A549 (cell line): ENCODE measurements around the gene LRRC2. TPM values are rescaled to one million over a fixed set of nuclear protein-coding genes. Genes with fewer than 3 reads are reported as not detected.

Source experiments
- ATAC-seq, 2 experiments: fragments of 200-7000 bp in 1 of 2; fragments of >200 bp in 1 of 2; cut with Nextera tagmentation in 1 of 2; cut with Tn5 transposase in 1 of 2; 3 replicates each; pipeline versions ENCODE4 v1.8.0 to v1.9.1; 2018 to 2020; ENCODE audit warnings: mild to moderate bottlenecking in 1 of 2, moderate library complexity in 1 of 2
- CTCF ChIA-PET: fragments of 300-600 bp; sonication (Branson Sonifier 250); formaldehyde crosslinking; extraction: SDS; loops from one replicate; lab custom pipeline; 2021; ENCODE audit warnings: antibody characterized with exemption, inconsistent platforms; lab: Yijun Ruan, JAX
- POLR2A ChIA-PET: fragments of 350-600 bp; formaldehyde crosslinking; extraction: SDS; loops from one replicate; lab custom pipeline; 2021; ENCODE audit warnings: antibody characterized with exemption, inconsistent platforms; lab: Yijun Ruan, JAX
- DNase-seq, 2 experiments: peaks; one replicate each; pipeline versions ENCODE4 v3.0.0 to v3.0.0-alpha.2; 2011 to 2016; ENCODE audit warnings: low read depth in 1 of 2, low spot score in 1 of 2
- FAIRE-seq: peaks from 2 replicates; lab custom pipeline; 2011; peaks lifted over from hg19 to GRCh38; lab: Jason Lieb, UNC
- H3K27ac ChIP-seq, 2 experiments: fragments of >200 bp; sonication (Bioruptor Twin); formaldehyde crosslinking; 3 replicates each; pipeline ENCODE4 v1.5.1; 2016 to 2017
- H3K4me1 ChIP-seq: fragments of >200 bp; sonication (Bioruptor Twin); formaldehyde crosslinking; 3 replicates; pipeline ENCODE4 v1.6.1; 2016
- H3K4me2 ChIP-seq: fragments of >200 bp; sonication (Bioruptor Twin); formaldehyde crosslinking; 3 replicates; pipeline ENCODE4 v1.6.1; 2016
- H3K4me3 ChIP-seq: fragments of >200 bp; sonication (Bioruptor Twin); formaldehyde crosslinking; 3 replicates; pipeline ENCODE4 v1.5.1; 2016
- H3K9me3 ChIP-seq: fragments of >200 bp; sonication (Bioruptor Twin); formaldehyde crosslinking; 3 replicates; pipeline ENCODE4 v1.6.1; 2016
- CBX2 ChIP-seq: fragments of 200-600 bp; sonication (generic); IDR thresholded peaks from 2 replicates; pipeline ENCODE4 v1.6.1; 2016; ENCODE audit warnings: low read depth, mild to moderate bottlenecking, borderline replicate concordance
- CTCF ChIP-seq: fragments of >200 bp; sonication (Bioruptor Twin); formaldehyde crosslinking; IDR thresholded peaks from 3 replicates; pipeline ENCODE4 v1.5.1; 2016
- EP300 ChIP-seq, 2 experiments: fragments of >200 bp; sonication (Bioruptor Twin); formaldehyde crosslinking; IDR thresholded peaks; 2 replicates in 1 of 2; 3 replicates in 1 of 2; pipeline ENCODE4 v1.6.1; 2016 to 2017
- FOSB ChIP-seq: fragments of 250-450 bp; sonication (Bioruptor Pico); IDR thresholded peaks from 2 replicates; pipeline ENCODE4 v1.5.0; 2020; ENCODE audit warnings: mild to moderate bottlenecking, moderate library complexity
- FOSL2 ChIP-seq, 2 experiments: fragments of 450-650 bp in 1 of 2; fragments of >200 bp in 1 of 2; sonication (Bioruptor Twin) in 1 of 2; formaldehyde crosslinking; IDR thresholded peaks; 2 replicates each; pipeline versions ENCODE4 v1.5.0 to v1.6.1; 2016 to 2020; ENCODE audit warnings: mild to moderate bottlenecking in 1 of 2, moderate library complexity in 1 of 2
- FOXS1 ChIP-seq: fragments of 250-450 bp; sonication (Bioruptor Pico); IDR thresholded peaks from 2 replicates; pipeline ENCODE4 v1.5.0; 2020; ENCODE audit warnings: mild to moderate bottlenecking, moderate library complexity
- HEYL ChIP-seq: fragments of 250-450 bp; sonication (Bioruptor Pico); IDR thresholded peaks from 2 replicates; pipeline ENCODE4 v1.8.0; 2021; ENCODE audit warnings: mild to moderate bottlenecking, moderate library complexity
- JUN ChIP-seq, 2 experiments: fragments of >200 bp; sonication (Bioruptor Twin); formaldehyde crosslinking; IDR thresholded peaks; 2 replicates in 1 of 2; 3 replicates in 1 of 2; pipeline ENCODE4 v1.6.1; 2016 to 2017
- KDM5A ChIP-seq: fragments of 200-600 bp; sonication (generic); IDR thresholded peaks from 2 replicates; pipeline ENCODE4 v1.6.1; 2016; ENCODE audit warnings: antibody characterized with exemption, mild to moderate bottlenecking
- PHF8 ChIP-seq: fragments of 200-600 bp; sonication (generic); IDR thresholded peaks from 2 replicates; pipeline ENCODE4 v1.6.1; 2016; ENCODE audit warnings: low read depth, mild to moderate bottlenecking, antibody characterized with exemption, moderate library complexity, borderline replicate concordance
- RARB ChIP-seq: fragments of 250-450 bp; sonication (Bioruptor Pico); IDR thresholded peaks from 2 replicates; pipeline ENCODE4 v1.8.0; 2021; ENCODE audit warnings: mild to moderate bottlenecking, moderate library complexity
- RCOR1 ChIP-seq: fragments of 150-350 bp; IDR thresholded peaks from 2 replicates; pipeline ENCODE4 v1.6.1; 2014; ENCODE audit warnings: antibody characterized with exemption, low read length, low read depth
- RFX5 ChIP-seq: fragments of 450-650 bp; IDR thresholded peaks from 2 replicates; pipeline ENCODE4 v1.7.1; 2014; ENCODE audit warnings: antibody characterized with exemption, mild to moderate bottlenecking, moderate library complexity
- SREBF2 ChIP-seq: fragments of 450-650 bp; IDR thresholded peaks from 2 replicates; pipeline ENCODE4 v1.6.1; 2014; ENCODE audit warnings: mild to moderate bottlenecking, moderate library complexity
- TP53 ChIP-seq: fragments of 250-450 bp; sonication (Bioruptor Pico); IDR thresholded peaks from 2 replicates; pipeline ENCODE4 v1.5.0; 2021; ENCODE audit warnings: mild to moderate bottlenecking, moderate library complexity
- ZFP36 ChIP-seq: fragments of 450-650 bp; IDR thresholded peaks from 2 replicates; pipeline ENCODE4 v1.6.1; 2014; ENCODE audit warnings: borderline replicate concordance; ENCODE audit not compliant: partially characterized antibody
- WGBS: methylation state at CpG from one replicate; pipeline ENCODE4 v1.1.6; 2017; ENCODE audit errors: missing lambda C conversion rate; 5-methylcytosine and 5-hydroxymethylcytosine counted together
- polyA plus RNA-seq, 4 experiments: library from polyadenylated mRNA; depleted of rRNA in 3 of 4; stranded (reverse); fragments of >200 nt; fragmentation: RNase III in 1 of 4; extraction: RNeasy Plus Mini Kit Qiagen cat#74134 plus additional on column Dnase treatment in 1 of 4; gene quantifications; 2 replicates in 3 of 4; 3 replicates in 1 of 4; pipeline ENCODE4 v1.2.3, GENCODE V29; 2011 to 2017
- TF ChIP-seq, protein P1 (sequence below): fragments of 200-600 bp; sonication (generic); IDR thresholded peaks from 2 replicates; pipeline ENCODE4 v1.6.1; 2016; ENCODE audit warnings: antibody characterized with exemption, mild to moderate bottlenecking, moderate library complexity
- TF ChIP-seq, protein P2 (sequence below): IDR thresholded peaks from 2 replicates; pipeline ENCODE4 v1.6.1; 2012
- TF ChIP-seq, protein P3 (sequence below): fragments of 250-450 bp; sonication (Bioruptor Pico); IDR thresholded peaks from 2 replicates; pipeline ENCODE4 v1.5.0; 2020; ENCODE audit warnings: low read depth, mild to moderate bottlenecking, moderate library complexity
- TF ChIP-seq, protein P4 (sequence below): fragments of >200 bp; sonication (Bioruptor Twin); formaldehyde crosslinking; IDR thresholded peaks from 3 replicates; pipeline ENCODE4 v1.6.1; 2016

The LRRC2 gene
- polyA plus RNA-seq, 2 of the 4 experiments (the other 2 are of a cell fraction): not detected

DNA sequence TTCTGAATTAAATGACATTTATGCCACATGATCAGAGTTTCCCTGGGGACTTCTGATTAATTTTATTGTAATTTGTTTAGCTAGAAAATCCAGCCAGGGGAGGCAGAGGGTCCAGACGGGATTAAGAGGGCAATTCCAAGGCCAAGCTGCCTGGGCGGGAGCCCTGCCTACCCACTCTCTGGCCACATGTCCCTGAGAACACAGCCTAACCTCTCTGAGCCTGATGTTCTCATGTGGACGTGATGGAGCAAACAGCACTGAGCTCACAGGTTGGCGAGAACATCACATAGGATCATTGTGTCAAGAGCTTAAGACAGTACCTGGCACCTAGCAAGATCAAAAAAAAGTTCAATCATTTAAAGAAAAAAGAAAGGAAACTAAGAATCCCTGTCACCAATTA, 1.0 kb downstream of the LRRC2 start (continued):
- TF ChIP-seq, protein P1, sequence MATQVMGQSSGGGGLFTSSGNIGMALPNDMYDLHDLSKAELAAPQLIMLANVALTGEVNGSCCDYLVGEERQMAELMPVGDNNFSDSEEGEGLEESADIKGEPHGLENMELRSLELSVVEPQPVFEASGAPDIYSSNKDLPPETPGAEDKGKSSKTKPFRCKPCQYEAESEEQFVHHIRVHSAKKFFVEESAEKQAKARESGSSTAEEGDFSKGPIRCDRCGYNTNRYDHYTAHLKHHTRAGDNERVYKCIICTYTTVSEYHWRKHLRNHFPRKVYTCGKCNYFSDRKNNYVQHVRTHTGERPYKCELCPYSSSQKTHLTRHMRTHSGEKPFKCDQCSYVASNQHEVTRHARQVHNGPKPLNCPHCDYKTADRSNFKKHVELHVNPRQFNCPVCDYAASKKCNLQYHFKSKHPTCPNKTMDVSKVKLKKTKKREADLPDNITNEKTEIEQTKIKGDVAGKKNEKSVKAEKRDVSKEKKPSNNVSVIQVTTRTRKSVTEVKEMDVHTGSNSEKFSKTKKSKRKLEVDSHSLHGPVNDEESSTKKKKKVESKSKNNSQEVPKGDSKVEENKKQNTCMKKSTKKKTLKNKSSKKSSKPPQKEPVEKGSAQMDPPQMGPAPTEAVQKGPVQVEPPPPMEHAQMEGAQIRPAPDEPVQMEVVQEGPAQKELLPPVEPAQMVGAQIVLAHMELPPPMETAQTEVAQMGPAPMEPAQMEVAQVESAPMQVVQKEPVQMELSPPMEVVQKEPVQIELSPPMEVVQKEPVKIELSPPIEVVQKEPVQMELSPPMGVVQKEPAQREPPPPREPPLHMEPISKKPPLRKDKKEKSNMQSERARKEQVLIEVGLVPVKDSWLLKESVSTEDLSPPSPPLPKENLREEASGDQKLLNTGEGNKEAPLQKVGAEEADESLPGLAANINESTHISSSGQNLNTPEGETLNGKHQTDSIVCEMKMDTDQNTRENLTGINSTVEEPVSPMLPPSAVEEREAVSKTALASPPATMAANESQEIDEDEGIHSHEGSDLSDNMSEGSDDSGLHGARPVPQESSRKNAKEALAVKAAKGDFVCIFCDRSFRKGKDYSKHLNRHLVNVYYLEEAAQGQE: no peak
- TF ChIP-seq, protein P2, sequence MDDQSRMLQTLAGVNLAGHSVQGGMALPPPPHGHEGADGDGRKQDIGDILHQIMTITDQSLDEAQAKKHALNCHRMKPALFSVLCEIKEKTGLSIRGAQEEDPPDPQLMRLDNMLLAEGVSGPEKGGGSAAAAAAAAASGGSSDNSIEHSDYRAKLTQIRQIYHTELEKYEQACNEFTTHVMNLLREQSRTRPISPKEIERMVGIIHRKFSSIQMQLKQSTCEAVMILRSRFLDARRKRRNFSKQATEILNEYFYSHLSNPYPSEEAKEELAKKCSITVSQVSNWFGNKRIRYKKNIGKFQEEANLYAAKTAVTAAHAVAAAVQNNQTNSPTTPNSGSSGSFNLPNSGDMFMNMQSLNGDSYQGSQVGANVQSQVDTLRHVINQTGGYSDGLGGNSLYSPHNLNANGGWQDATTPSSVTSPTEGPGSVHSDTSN: no peak
- TF ChIP-seq RFX5: no peak
- no peak for TF ChIP-seq CBX2
- no peak for TF ChIP-seq CTCF
- TF ChIP-seq TP53: no peak
- no peak for TF ChIP-seq JUN (IDR thresholded peaks at IDR 0.05)
- TF ChIP-seq, protein P3, sequence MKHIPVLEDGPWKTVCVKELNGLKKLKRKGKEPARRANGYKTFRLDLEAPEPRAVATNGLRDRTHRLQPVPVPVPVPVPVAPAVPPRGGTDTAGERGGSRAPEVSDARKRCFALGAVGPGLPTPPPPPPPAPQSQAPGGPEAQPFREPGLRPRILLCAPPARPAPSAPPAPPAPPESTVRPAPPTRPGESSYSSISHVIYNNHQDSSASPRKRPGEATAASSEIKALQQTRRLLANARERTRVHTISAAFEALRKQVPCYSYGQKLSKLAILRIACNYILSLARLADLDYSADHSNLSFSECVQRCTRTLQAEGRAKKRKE (CRISPR knock-in tag): no peak

GRCh38 chr3:46564190-46565021, 1.7 kb downstream of the LRRC2 start:
- CTCF ChIA-PET: interaction anchor here (1.5 to 2.9 kb wide), 2 partner anchors 65 to 75 kb away, joined by 4 to 11 read pairs; no protein-coding TSS in a partner anchor
- H3K4me3 ChIP-seq: no peak overlapping the region
- no peak for DNase-seq
- H3K9me3 ChIP-seq: no peaks in the 10 kb centered on the region
- WGBS: 65% methylated on average over 4 of the region's 5 CpGs
- POLR2A ChIA-PET: no interaction called here
- H3K4me1 ChIP-seq: no peaks in the 10 kb centered on the region
- TF ChIP-seq FOSB (CRISPR knock-in tag) (no peak), JUN (IDR thresholded peaks at IDR 0.05) (no peak), KDM5A (no peak), RFX5 (no peak)
- TF ChIP-seq, protein P2: no peak
- TF ChIP-seq, all 56 proteins: peak for 0
- ATAC-seq: no peak
- no peak for FAIRE-seq
- no peak overlapping the region for H3K4me2 ChIP-seq
- no peak overlapping the region for H3K27ac ChIP-seq

DNA sequence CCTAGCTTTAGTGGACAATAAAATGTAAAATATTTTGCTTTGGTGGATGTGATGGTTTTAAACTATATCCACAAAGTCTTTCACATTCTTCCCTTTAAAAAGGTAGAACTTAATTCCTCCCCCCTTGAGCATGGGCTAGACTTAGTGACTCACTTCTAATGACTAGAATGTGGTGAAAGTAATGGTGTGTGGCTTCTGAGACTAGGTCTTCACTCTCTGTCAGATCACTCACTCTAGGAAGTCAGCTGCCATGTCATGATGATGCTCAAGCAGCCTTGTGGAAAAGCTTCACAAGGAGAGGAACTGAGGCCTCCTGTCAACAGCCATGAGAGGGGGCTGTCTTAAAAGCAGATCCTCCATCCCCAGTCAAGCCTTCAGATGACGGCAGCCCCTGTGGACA, 4.2 kb downstream of the LRRC2 start:
- DNase-seq (no peak), ATAC-seq (no peak), FAIRE-seq (no peak)
- Histone ChIP-seq H3K4me2 (no peak overlapping the region), H3K27ac (no peak overlapping the region), H3K4me3 (no peak overlapping the region), H3K9me3 (no peaks in the 10 kb centered on the region), H3K4me1 (peaks cover 3% of the 10 kb centered on the region; the same call in 1 of the 3 replicates)
- WGBS: 88% methylated on average over 1 of the region's 1 CpG
- POLR2A ChIA-PET: no interaction called here
- CTCF ChIA-PET: interaction anchor here (0.8 to 3.8 kb wide), 4 partner anchors 9 to 119 kb away, joined by 3 to 24 read pairs (median 3); no protein-coding TSS in a partner anchor
- TF ChIP-seq, protein P4, sequence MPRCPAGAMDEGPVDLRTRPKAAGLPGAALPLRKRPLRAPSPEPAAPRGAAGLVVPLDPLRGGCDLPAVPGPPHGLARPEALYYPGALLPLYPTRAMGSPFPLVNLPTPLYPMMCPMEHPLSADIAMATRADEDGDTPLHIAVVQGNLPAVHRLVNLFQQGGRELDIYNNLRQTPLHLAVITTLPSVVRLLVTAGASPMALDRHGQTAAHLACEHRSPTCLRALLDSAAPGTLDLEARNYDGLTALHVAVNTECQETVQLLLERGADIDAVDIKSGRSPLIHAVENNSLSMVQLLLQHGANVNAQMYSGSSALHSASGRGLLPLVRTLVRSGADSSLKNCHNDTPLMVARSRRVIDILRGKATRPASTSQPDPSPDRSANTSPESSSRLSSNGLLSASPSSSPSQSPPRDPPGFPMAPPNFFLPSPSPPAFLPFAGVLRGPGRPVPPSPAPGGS: no peak
- TF ChIP-seq RCOR1 (no peak), RARB (CRISPR knock-in tag) (no peak), HEYL (CRISPR knock-in tag) (no peak), SREBF2 (no peak), EP300 (IDR thresholded peaks at IDR 0.05) (no peak), FOSL2 (IDR thresholded peaks at IDR 0.05) (no peak), FOSL2 (CRISPR knock-in tag; IDR thresholded peaks at IDR 0.05) (no peak), PHF8 (no peak), ZFP36 (no peak), FOXS1 (no peak)
- TF ChIP-seq, protein P2: no peak
